K562 (cell line): ENCODE results near the gene PRKAR2B. TPM values are rescaled to one million over a fixed set of nuclear protein-coding genes. Genes with fewer than 3 reads are reported as not detected.

ENCODE experiments used
- ATAC-seq: fragments of 200-7000 bp; cut with Tn5 transposase; 3 replicates; pipeline ENCODE4 v1.9.1; 2020; ENCODE audit warnings: moderate library complexity
- BruUV-seq: library from RNA; stranded (reverse); fragments of 400-500 nt; replicated peaks from 2 replicates; lab custom pipeline; 2021; lab: Mats Ljungman, UMichigan
- CTCF ChIA-PET: fragments of 300-600 bp; formaldehyde crosslinking; extraction: SDS; loops from one replicate; lab custom pipeline; 2021; ENCODE audit warnings: low intra/inter-chr PET ratio; lab: Yijun Ruan, JAX
- POLR2A ChIA-PET: fragments of 300-600, 350-650 bp; sonication (Branson Sonifier 250); formaldehyde crosslinking; extraction: SDS; loops from one replicate; lab custom pipeline; 2021; ENCODE audit warnings: antibody characterized with exemption, inconsistent platforms; lab: Yijun Ruan, JAX
- DNase-seq, 4 experiments: peaks; one replicate each; pipeline versions ENCODE4 v3.0.0 to v3.0.0-alpha.2; 2011 to 2018; ENCODE audit warnings: low spot score in 3 of 4, mixed read lengths in 3 of 4; ENCODE audit errors: extremely low read depth in 1 of 4
- FAIRE-seq: peaks from 2 replicates; lab custom pipeline; 2011; peaks lifted over from hg19 to GRCh38; lab: Jason Lieb, UNC
- H2AFZ ChIP-seq: 2 replicates; pipeline ENCODE4 v1.6.0; 2011; ENCODE audit warnings: low read depth, low read length, control low read depth, inconsistent platforms
- H3K27ac ChIP-seq: fragments of 200-600 bp; 3 replicates; pipeline ENCODE4 v1.8.0; 2011; ENCODE audit warnings: low read depth, mild to moderate bottlenecking, control low read depth, inconsistent platforms, low read length, moderate library complexity, mixed read lengths; ENCODE audit errors: extremely low read depth
- H3K27me3 ChIP-seq, 2 experiments: fragments of 300-600 bp in 1 of 2; 2 replicates in 1 of 2; 3 replicates in 1 of 2; pipeline versions ENCODE4 v1.6.0 to v1.8.0; 2011; ENCODE audit warnings: inconsistent platforms in 2 of 2, low read length in 2 of 2, mild to moderate bottlenecking in 1 of 2, mixed read lengths in 1 of 2, moderate library complexity in 1 of 2; ENCODE audit not compliant: control insufficient read depth in 2 of 2, insufficient read depth in 2 of 2
- H3K36me3 ChIP-seq: fragments of 300-600 bp; 3 replicates; pipeline ENCODE4 v1.8.0; 2011; ENCODE audit warnings: mild to moderate bottlenecking, low read length, inconsistent platforms; ENCODE audit not compliant: control insufficient read depth, insufficient read depth
- H3K4me1 ChIP-seq, 2 experiments: fragments of 200-600 bp in 1 of 2; replicated peaks in 1 of 2; 2 replicates in 1 of 2; 3 replicates in 1 of 2; pipeline versions ENCODE4 v1.5.1 to v1.8.0; 2011; ENCODE audit warnings: inconsistent platforms in 2 of 2, low read length in 2 of 2, mild to moderate bottlenecking in 1 of 2, mixed read lengths in 1 of 2, moderate library complexity in 1 of 2; ENCODE audit not compliant: control insufficient read depth in 2 of 2, insufficient read depth in 2 of 2
- H3K4me2 ChIP-seq: 2 replicates; pipeline ENCODE4 v1.6.1; 2011; ENCODE audit warnings: low read length, control low read depth, inconsistent platforms, mixed read lengths; ENCODE audit not compliant: insufficient read depth
- H3K4me3 ChIP-seq: fragments of 200-600 bp; sonication (generic), shearing (Covaris generic); 2 replicates; pipeline ENCODE4 v1.5.1; 2016; ENCODE audit warnings: control low read depth, inconsistent platforms
- H3K79me2 ChIP-seq: fragments of 200-600 bp; 3 replicates; pipeline ENCODE4 v1.8.0; 2011; ENCODE audit warnings: low read length, inconsistent platforms; ENCODE audit not compliant: control insufficient read depth, insufficient read depth
- H3K9ac ChIP-seq, 2 experiments: 2 replicates each; pipeline versions ENCODE4 v1.6.0 to v1.6.1; 2011; ENCODE audit warnings: low read depth in 2 of 2, low read length in 2 of 2, control low read depth in 1 of 2, inconsistent platforms in 1 of 2, mild to moderate bottlenecking in 1 of 2, mixed read lengths in 1 of 2; ENCODE audit not compliant: insufficient read depth in 1 of 2
- H3K9me1 ChIP-seq: one replicate; pipeline ENCODE4 v1.6.0; 2011; ENCODE audit warnings: inconsistent platforms, mild to moderate bottlenecking, low read length, moderate library complexity; ENCODE audit not compliant: control insufficient read depth, insufficient read depth
- H3K9me3 ChIP-seq: replicated peaks from 2 replicates; pipeline ENCODE4 v1.5.1; 2011; ENCODE audit warnings: low read depth, low read length, inconsistent platforms; ENCODE audit not compliant: control insufficient read depth, insufficient read depth
- H4K20me1 ChIP-seq: replicated peaks from 2 replicates; pipeline ENCODE4 v1.6.1; 2011; ENCODE audit warnings: low read length, inconsistent platforms, mixed read lengths; ENCODE audit not compliant: control insufficient read depth, insufficient read depth
- CXXC5 ChIP-seq: fragments of 250-450 bp; sonication (Bioruptor Pico); IDR thresholded peaks from 2 replicates; pipeline ENCODE4 v1.8.0; 2022; ENCODE audit warnings: inconsistent platforms, mild to moderate bottlenecking, moderate library complexity
- HDAC6 ChIP-seq: IDR thresholded peaks from 2 replicates; pipeline ENCODE4 v1.6.1; 2012; ENCODE audit warnings: low read depth, mild to moderate bottlenecking, control low read depth, inconsistent platforms, low read length, moderate library complexity
- NFATC3 ChIP-seq: fragments of 450-650 bp; IDR thresholded peaks from 2 replicates; pipeline ENCODE4 v1.6.1; 2017; ENCODE audit warnings: mild to moderate bottlenecking
- NONO ChIP-seq, 2 experiments: fragments of 200-400 bp in 1 of 2; fragments of 450-650 bp in 1 of 2; formaldehyde crosslinking in 1 of 2; IDR thresholded peaks; 2 replicates each; pipeline ENCODE4 v1.6.1; 2017; ENCODE audit warnings: low read depth in 2 of 2, mild to moderate bottlenecking in 2 of 2, moderate library complexity in 2 of 2, low read length in 1 of 2
- OTX1 ChIP-seq: fragments of 450-650 bp; formaldehyde crosslinking; IDR thresholded peaks from 2 replicates; pipeline ENCODE4 v1.4.0; 2022; ENCODE audit warnings: mild to moderate bottlenecking
- PRMT5 ChIP-seq: sonication (generic); formaldehyde crosslinking; IDR thresholded peaks from 2 replicates; pipeline ENCODE4 v1.5.0; 2020; ENCODE audit warnings: missing genetic modification reagents
- PTBP1 ChIP-seq: fragments of 200-400 bp; formaldehyde crosslinking; IDR thresholded peaks from 2 replicates; pipeline ENCODE4 v1.6.1; 2017; ENCODE audit warnings: low read depth, low read length
- SMC3 ChIP-seq: conservative IDR thresholded peaks from 2 replicates; pipeline ENCODE4 v1.6.1; 2011; ENCODE audit warnings: low read depth, low read length, improper control_type of control experiment; ENCODE audit not compliant: insufficient read depth
- YY1 ChIP-seq, 3 experiments: IDR thresholded peaks; 2 replicates each; pipeline ENCODE4 v1.6.1; 2011; ENCODE audit warnings: low read length in 2 of 3, mild to moderate bottlenecking in 2 of 3, moderate library complexity in 2 of 3, borderline replicate concordance in 1 of 3, control low read depth in 1 of 3, low read depth in 1 of 3; ENCODE audit not compliant: insufficient read depth in 3 of 3, insufficient replicate concordance in 2 of 3, control insufficient read depth in 1 of 3, insufficient read length in 1 of 3; ENCODE audit errors: extremely low read depth in 1 of 3
- ZNF146 ChIP-seq: IDR thresholded peaks from one replicate; pipeline ENCODE4 v1.6.1; 2018; ENCODE audit warnings: missing compliant biosample characterization; ENCODE audit not compliant: unreplicated experiment
- ZNF584 ChIP-seq: fragments of 200-800 bp; sonication (Bioruptor generic); IDR thresholded peaks from 2 replicates; pipeline ENCODE4 v1.6.1; 2016; ENCODE audit warnings: low read depth, mild to moderate bottlenecking, missing genetic modification characterization, missing compliant biosample characterization
- WGBS: fragments of 100-300 bp; shearing (Covaris generic); methylation state at CpG from one replicate; pipeline ENCODE4 v1.1.6; 2016; ENCODE audit warnings: low coverage, mixed read lengths; ENCODE audit not compliant: insufficient coverage; ENCODE audit errors: missing lambda C conversion rate; 5-methylcytosine and 5-hydroxymethylcytosine counted together
- in situ Hi-C: fragments of 300-500 bp; cut with MboI; formaldehyde crosslinking; loops from 4 replicates; pipeline ENCODE4 v1.15.0; 2018; ENCODE audit warnings: inconsistent platforms, mixed read lengths
- intact Hi-C: fragments of 100-400 bp; cut with micrococcal nuclease; formaldehyde crosslinking; loops from 2 replicates; pipeline ENCODE4 v1.14.2; 2022
- polyA plus RNA-seq, 8 experiments: library from polyadenylated mRNA; depleted of rRNA in 4 of 8; stranded (reverse) in 5 of 8; unstranded in 3 of 8; fragments of >200 nt; fragmentation: Nextera tagmentation in 2 of 8; fragmentation: Illumina TruSeq in 1 of 8; extraction: Ambion mirVana in 2 of 8; extraction: Trizol in 1 of 8; gene quantifications; 2 replicates each; pipeline versions ENCODE4 v1.2.1 to v1.2.3, GENCODE V29; 2011 to 2014; ENCODE audit warnings: inconsistent platforms in 1 of 8, missing spikeins in 1 of 8
- total RNA-seq, 7 experiments: library from RNA; depleted of rRNA in 6 of 7; stranded (reverse); fragments of >200 nt in 6 of 7; fragmentation: Illumina TruSeq in 2 of 7; extraction: Trizol in 2 of 7; gene quantifications; 2 replicates each; pipeline versions ENCODE4 v1.2.1 to v1.2.3, GENCODE V29; 2011 to 2021; ENCODE audit warnings: low replicate concordance in 1 of 7
- TF ChIP-seq, protein P1 (sequence below): sonication (generic); formaldehyde crosslinking; IDR thresholded peaks from 2 replicates; pipeline ENCODE4 v1.8.0; 2022; ENCODE audit warnings: mild to moderate bottlenecking, missing genetic modification reagents
- TF ChIP-seq, protein P2 (sequence below): sonication (generic); formaldehyde crosslinking; IDR thresholded peaks from 2 replicates; pipeline ENCODE4 v1.8.1; 2023; ENCODE audit warnings: mild to moderate bottlenecking, missing genetic modification reagents

PRKAR2B gene
- total and polyA plus RNA-seq, 9 of the 15 experiments (the other 6 are each of a cell fraction or from before 2014, with no cell fraction given): 59.0 to 173 (median 129) TPM

- Histone ChIP-seq H3K9me1 (no peaks in the 10 kb centered on the region), H3K79me2 (peaks cover 86% of the 10 kb centered on the region), H3K9me3 (no peaks in the 10 kb centered on the region), H2AFZ (no peak overlapping the region), H4K20me1 (no peaks in the 10 kb centered on the region; the same call in 1 of the 2 replicates), H3K9ac (peak overlapping the region in 1 of 2 experiments; percentile 82; a peak in 2 of 4 replicates), H3K27me3 (no peaks in the 10 kb centered on the region), H3K27ac (peak overlapping the region; percentile 73; the same call in 1 of the 3 replicates), H3K36me3 (peaks cover 44% of the 10 kb centered on the region), H3K4me2 (peak overlapping the region; percentile 96), H3K4me3 (peak overlapping the region; percentile 84; the same call in 1 of the 2 replicates), H3K4me1 (peaks cover 9 to 47% of the 10 kb centered on the region in 2 experiments)
- WGBS: 23% methylated on average over 10 of the region's 10 CpGs
- POLR2A ChIA-PET: interaction anchor here (0.9 to 2.5 kb wide), 14 partner anchors 8 to 268 kb away, joined by 3 to 12 read pairs (median 3); no protein-coding TSS in a partner anchor
- no peak for FAIRE-seq
- BruUV-seq: no TSS peak
- intact Hi-C loops (loop anchor here (1.0 to 10.0 kb wide), 8 partner anchors 31 to 256 kb away; partner anchors contain the start of genes HBP1 and PIK3CG), in situ Hi-C loops (loop anchor here (5.0 kb wide), 2 partner anchors 96 to 99 kb away; no protein-coding TSS in a partner anchor)
- peak; percentile 25 for ATAC-seq
- DNase-seq: peak; percentile 56 to 80 (median 68)
- CTCF ChIA-PET: no interaction called here
- TF ChIP-seq SMC3 (peak; percentile 52; the same call in 1 of the 2 replicates), PTBP1 (no peak), ZNF584 (CRISPR knock-in tag) (no peak), NONO (IDR thresholded peaks at IDR 0.05; ENCODE audit: low read depth in 2 of 2, low read length in 1 of 2) (peak in 1 of 2 experiments; percentile 66; a peak in 1 of 4 replicates), CXXC5 (CRISPR knock-in tag) (no peak), NFATC3 (0 out of 2 replicates have a peak, but pooled peaks have one; percentile 50), OTX1 (CRISPR knock-in tag) (no peak), PRMT5 (no peak), HDAC6 (no peak), ZNF146 (CRISPR knock-in tag) (peak; percentile 6), YY1 (IDR thresholded peaks at IDR 0.05; ENCODE audit: borderline replicate concordance in 1 of 3, control insufficient read depth in 1 of 3, extremely low read depth in 1 of 3, insufficient read depth in 3 of 3, insufficient read length in 1 of 3, insufficient replicate concordance in 2 of 3, low read depth in 1 of 3, low read length in 2 of 3) (peak in 1 of 3 experiments; percentile 20)
- TF ChIP-seq, protein P1, sequence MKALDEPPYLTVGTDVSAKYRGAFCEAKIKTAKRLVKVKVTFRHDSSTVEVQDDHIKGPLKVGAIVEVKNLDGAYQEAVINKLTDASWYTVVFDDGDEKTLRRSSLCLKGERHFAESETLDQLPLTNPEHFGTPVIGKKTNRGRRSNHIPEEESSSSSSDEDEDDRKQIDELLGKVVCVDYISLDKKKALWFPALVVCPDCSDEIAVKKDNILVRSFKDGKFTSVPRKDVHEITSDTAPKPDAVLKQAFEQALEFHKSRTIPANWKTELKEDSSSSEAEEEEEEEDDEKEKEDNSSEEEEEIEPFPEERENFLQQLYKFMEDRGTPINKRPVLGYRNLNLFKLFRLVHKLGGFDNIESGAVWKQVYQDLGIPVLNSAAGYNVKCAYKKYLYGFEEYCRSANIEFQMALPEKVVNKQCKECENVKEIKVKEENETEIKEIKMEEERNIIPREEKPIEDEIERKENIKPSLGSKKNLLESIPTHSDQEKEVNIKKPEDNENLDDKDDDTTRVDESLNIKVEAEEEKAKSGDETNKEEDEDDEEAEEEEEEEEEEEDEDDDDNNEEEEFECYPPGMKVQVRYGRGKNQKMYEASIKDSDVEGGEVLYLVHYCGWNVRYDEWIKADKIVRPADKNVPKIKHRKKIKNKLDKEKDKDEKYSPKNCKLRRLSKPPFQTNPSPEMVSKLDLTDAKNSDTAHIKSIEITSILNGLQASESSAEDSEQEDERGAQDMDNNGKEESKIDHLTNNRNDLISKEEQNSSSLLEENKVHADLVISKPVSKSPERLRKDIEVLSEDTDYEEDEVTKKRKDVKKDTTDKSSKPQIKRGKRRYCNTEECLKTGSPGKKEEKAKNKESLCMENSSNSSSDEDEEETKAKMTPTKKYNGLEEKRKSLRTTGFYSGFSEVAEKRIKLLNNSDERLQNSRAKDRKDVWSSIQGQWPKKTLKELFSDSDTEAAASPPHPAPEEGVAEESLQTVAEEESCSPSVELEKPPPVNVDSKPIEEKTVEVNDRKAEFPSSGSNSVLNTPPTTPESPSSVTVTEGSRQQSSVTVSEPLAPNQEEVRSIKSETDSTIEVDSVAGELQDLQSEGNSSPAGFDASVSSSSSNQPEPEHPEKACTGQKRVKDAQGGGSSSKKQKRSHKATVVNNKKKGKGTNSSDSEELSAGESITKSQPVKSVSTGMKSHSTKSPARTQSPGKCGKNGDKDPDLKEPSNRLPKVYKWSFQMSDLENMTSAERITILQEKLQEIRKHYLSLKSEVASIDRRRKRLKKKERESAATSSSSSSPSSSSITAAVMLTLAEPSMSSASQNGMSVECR (CRISPR knock-in tag): no peak
- TF ChIP-seq, protein P2, sequence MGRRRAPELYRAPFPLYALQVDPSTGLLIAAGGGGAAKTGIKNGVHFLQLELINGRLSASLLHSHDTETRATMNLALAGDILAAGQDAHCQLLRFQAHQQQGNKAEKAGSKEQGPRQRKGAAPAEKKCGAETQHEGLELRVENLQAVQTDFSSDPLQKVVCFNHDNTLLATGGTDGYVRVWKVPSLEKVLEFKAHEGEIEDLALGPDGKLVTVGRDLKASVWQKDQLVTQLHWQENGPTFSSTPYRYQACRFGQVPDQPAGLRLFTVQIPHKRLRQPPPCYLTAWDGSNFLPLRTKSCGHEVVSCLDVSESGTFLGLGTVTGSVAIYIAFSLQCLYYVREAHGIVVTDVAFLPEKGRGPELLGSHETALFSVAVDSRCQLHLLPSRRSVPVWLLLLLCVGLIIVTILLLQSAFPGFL (CRISPR knock-in tag): no peak
Observed at GRCh38 chr7:107047902-107048782, 3.6 kb downstream of the PRKAR2B start.
